ENCODE measurements around the gene PLCG2. TPM values are rescaled to one million over a fixed set of nuclear protein-coding genes. Genes with fewer than 3 reads are reported as not detected.

Gene PLCG2
- total and polyA plus RNA-seq, 2 experiments from 2014 or later: 2.5 to 5.0 TPM

GRCh38 chr16:81945665-81946064 lies 166.6 kb downstream of the PLCG2 start:
- Histone ChIP-seq H3K27me3 (no peaks in the 10 kb centered on the region), H3K27ac (no peak overlapping the region), H3K4me3 (no peak overlapping the region), H2AFZ (no peak overlapping the region), H3K4me2 (no peak overlapping the region), H3K79me2 (no peaks in the 10 kb centered on the region), H4K20me1 (ENCODE audit: insufficient read depth, poor library complexity, severe bottlenecking) (no peaks in the 10 kb centered on the region), H3K9me3 (ENCODE audit: low read depth) (no peaks in the 10 kb centered on the region), H3K9me2 (replicated peaks; ENCODE audit: insufficient read depth) (no peaks in the 10 kb centered on the region), H3K4me1 (ENCODE audit: insufficient read depth) (no peaks in the 10 kb centered on the region), H3K36me3 (replicated peaks; ENCODE audit: insufficient read depth, low read depth) (no peaks in the 10 kb centered on the region)
- WGBS (ENCODE audit: low lambda C conversion rate, missing lambda C conversion rate): 95% methylated on average over 1 of the region's 1 CpG
- no peak for TF ChIP-seq EZH2 (IDR thresholded peaks at IDR 0.05; ENCODE audit: borderline replicate concordance)
- TF ChIP-seq CTCF (IDR thresholded peaks at IDR 0.05; ENCODE audit: poor library complexity): no peak
- TF ChIP-seq EZH2phosphoT487 (IDR thresholded peaks at IDR 0.05; ENCODE audit: low read depth, severe bottlenecking, unreplicated experiment): no peak
- no peak for DNase-seq (ENCODE audit: low spot score)

GRCh38 chr16:81946206-81946605 lies 167.1 kb downstream of the PLCG2 start:
- WGBS (ENCODE audit: low lambda C conversion rate, missing lambda C conversion rate): 91% methylated on average over 5 of the region's 5 CpGs
- no peak overlapping the region for H2AFZ ChIP-seq
- no peaks in the 10 kb centered on the region for H4K20me1 ChIP-seq (ENCODE audit: insufficient read depth, poor library complexity, severe bottlenecking)
- no peak for DNase-seq (ENCODE audit: low spot score)
- peaks cover under 1% of the 10 kb centered on the region for H3K9me3 ChIP-seq (ENCODE audit: low read depth)
- no peak overlapping the region for H3K27ac ChIP-seq
- H3K79me2 ChIP-seq: no peaks in the 10 kb centered on the region
- no peak overlapping the region for H3K4me2 ChIP-seq
- H3K27me3 ChIP-seq: no peaks in the 10 kb centered on the region
- no peak for TF ChIP-seq EZH2phosphoT487 (IDR thresholded peaks at IDR 0.05; ENCODE audit: low read depth, severe bottlenecking, unreplicated experiment)
- no peak for TF ChIP-seq EZH2 (IDR thresholded peaks at IDR 0.05; ENCODE audit: borderline replicate concordance)
- TF ChIP-seq CTCF (IDR thresholded peaks at IDR 0.05; ENCODE audit: poor library complexity): no peak
- H3K9me2 ChIP-seq (replicated peaks; ENCODE audit: insufficient read depth): no peaks in the 10 kb centered on the region
- no peaks in the 10 kb centered on the region for H3K36me3 ChIP-seq (replicated peaks; ENCODE audit: insufficient read depth, low read depth)
- H3K4me1 ChIP-seq (ENCODE audit: insufficient read depth): no peaks in the 10 kb centered on the region
- no peak overlapping the region for H3K4me3 ChIP-seq

DNA sequence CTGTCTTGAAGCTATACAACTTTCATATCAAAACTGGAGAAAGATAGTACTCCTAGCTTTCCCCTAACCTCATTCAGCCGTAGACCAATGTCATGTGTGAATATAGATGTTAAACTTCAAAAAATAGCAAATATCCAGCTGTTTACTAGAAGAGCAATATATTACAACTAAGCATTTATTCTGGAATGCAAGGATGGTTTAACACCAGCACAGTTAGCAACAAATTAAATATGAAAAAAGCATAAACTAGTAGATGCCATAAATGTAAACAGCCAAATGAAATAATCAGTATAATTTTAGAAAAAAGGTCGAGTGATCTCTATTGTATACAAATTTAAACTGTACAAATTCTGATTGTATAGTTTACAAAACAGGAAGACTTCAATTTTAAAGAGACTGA lies 172.5 kb downstream of the PLCG2 start:
- H3K27me3 ChIP-seq: no peaks in the 10 kb centered on the region
- 70% methylated on average over 2 of the region's 2 CpGs for WGBS (ENCODE audit: low lambda C conversion rate, missing lambda C conversion rate)
- H3K9me3 ChIP-seq (ENCODE audit: low read depth): peaks cover 9% of the 10 kb centered on the region
- no peak for DNase-seq (ENCODE audit: low spot score)
- H4K20me1 ChIP-seq (ENCODE audit: insufficient read depth, poor library complexity, severe bottlenecking): no peaks in the 10 kb centered on the region
- TF ChIP-seq CTCF (IDR thresholded peaks at IDR 0.05; ENCODE audit: poor library complexity) (no peak), EZH2phosphoT487 (IDR thresholded peaks at IDR 0.05; ENCODE audit: low read depth, severe bottlenecking, unreplicated experiment) (no peak), EZH2 (IDR thresholded peaks at IDR 0.05; ENCODE audit: borderline replicate concordance) (no peak)
- H3K4me1 ChIP-seq (ENCODE audit: insufficient read depth): no peaks in the 10 kb centered on the region
- no peak overlapping the region for H3K4me2 ChIP-seq
- H3K4me3 ChIP-seq: no peak overlapping the region
- no peaks in the 10 kb centered on the region for H3K36me3 ChIP-seq (replicated peaks; ENCODE audit: insufficient read depth, low read depth)
- H3K27ac ChIP-seq: no peak overlapping the region
- H3K79me2 ChIP-seq: no peaks in the 10 kb centered on the region
- H3K9me2 ChIP-seq (replicated peaks; ENCODE audit: insufficient read depth): no peaks in the 10 kb centered on the region
- no peak overlapping the region for H2AFZ ChIP-seq
